IgD-negative memory B cell (primary cell): ENCODE measurements around the gene CKLF. TPM values are rescaled to one million over a fixed set of nuclear protein-coding genes. Genes with fewer than 3 reads are reported as not detected.

Experiments
- H3K27ac Mint-ChIP-seq, 3 donors: one replicate each; pipeline ENCODE4 v1.8.0; 2020 to 2022; ENCODE audit warnings: mild to moderate bottlenecking in 3 of 3, mixed read lengths in 3 of 3, moderate library complexity in 1 of 3
- H3K27me3 Mint-ChIP-seq: one replicate; pipeline ENCODE4 v1.8.0; 2021; ENCODE audit warnings: mixed read lengths
- H3K36me3 Mint-ChIP-seq: one replicate; pipeline ENCODE4 v1.8.0; 2020; ENCODE audit warnings: mild to moderate bottlenecking, mixed read lengths
- H3K4me1 Mint-ChIP-seq, 3 donors: one replicate each; pipeline ENCODE4 v1.8.0; 2020 to 2022; ENCODE audit warnings: mixed read lengths in 3 of 3, mild to moderate bottlenecking in 1 of 3
- H3K4me3 Mint-ChIP-seq, 4 donors: one replicate each; pipeline ENCODE4 v1.8.0; 2020 to 2022; ENCODE audit warnings: mild to moderate bottlenecking in 4 of 4, mixed read lengths in 4 of 4, moderate library complexity in 3 of 4
- H3K9me3 Mint-ChIP-seq, 3 donors: one replicate each; pipeline ENCODE4 v1.8.0; 2020 to 2021; ENCODE audit warnings: mixed read lengths in 3 of 3, mild to moderate bottlenecking in 1 of 3
- polyA plus RNA-seq: library from polyadenylated mRNA; unstranded; fragments of 300-500 nt; fragmentation: Illumina TruSeq; gene quantifications from one replicate; pipeline ENCODE4 v1.2.3, GENCODE V29; 2021

The CKLF gene
- polyA plus RNA-seq, 1 donor from 2014 or later: 50.8 TPM

DNA sequence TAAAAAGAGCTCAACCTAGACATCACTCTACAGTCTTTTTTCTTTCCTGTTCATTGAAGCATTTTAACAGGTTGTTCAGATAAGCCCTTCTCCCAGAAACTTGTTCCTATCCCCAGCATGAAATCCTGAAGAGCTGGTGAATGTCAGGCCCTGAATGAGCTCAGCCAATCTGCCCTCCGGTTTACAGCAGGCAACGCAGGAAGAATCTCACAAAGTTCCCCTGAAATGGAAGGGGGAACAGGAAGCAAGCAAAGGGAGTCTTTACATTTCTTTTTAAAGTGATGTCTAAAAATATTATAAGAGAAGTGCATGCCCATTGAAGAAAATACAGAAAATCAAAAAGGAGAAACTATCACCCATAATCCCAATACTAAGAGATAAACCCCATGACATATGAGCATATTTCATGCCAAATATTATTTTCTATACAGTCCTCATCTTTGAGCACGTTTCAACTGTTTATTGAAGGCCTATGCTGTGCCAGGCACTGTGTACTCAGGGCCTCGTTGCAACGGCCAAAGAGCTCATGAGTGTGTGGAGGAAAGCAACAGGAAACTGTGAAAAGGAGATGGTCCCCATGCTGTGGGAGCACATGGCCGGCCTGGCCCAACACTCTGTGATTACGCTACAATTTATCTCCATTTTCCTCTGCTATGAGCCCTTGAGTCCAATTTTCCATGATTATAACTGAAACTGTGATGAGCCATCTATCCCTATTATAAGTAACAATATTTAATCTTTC is 8.2 kb upstream of the CKLF start:
- H3K4me3 Mint-ChIP-seq: peak overlapping the region in 2 of 4 donors; percentile 1 to 72
- H3K36me3 Mint-ChIP-seq: no peaks in the 10 kb centered on the region
- no peak overlapping the region for H3K27ac Mint-ChIP-seq
- H3K4me1 Mint-ChIP-seq: peaks cover 47 to 70% (median 64%) of the 10 kb centered on the region in 3 donors
- H3K9me3 Mint-ChIP-seq: no peaks in the 10 kb centered on the region
- H3K27me3 Mint-ChIP-seq: no peaks in the 10 kb centered on the region

GRCh38 chr16:66547101-66547989 is 5.0 kb upstream of the CKLF start:
- Mint-ChIP-seq H3K27ac (peak overlapping the region in 2 of 3 donors; percentile 31 to 55), H3K36me3 (no peaks in the 10 kb centered on the region), H3K27me3 (no peaks in the 10 kb centered on the region), H3K4me1 (peaks cover 50 to 66% (median 64%) of the 10 kb centered on the region in 3 donors), H3K9me3 (no peaks in the 10 kb centered on the region), H3K4me3 (peak overlapping the region in 3 of 4 donors; percentile 41 to 75 (median 53))

DNA sequence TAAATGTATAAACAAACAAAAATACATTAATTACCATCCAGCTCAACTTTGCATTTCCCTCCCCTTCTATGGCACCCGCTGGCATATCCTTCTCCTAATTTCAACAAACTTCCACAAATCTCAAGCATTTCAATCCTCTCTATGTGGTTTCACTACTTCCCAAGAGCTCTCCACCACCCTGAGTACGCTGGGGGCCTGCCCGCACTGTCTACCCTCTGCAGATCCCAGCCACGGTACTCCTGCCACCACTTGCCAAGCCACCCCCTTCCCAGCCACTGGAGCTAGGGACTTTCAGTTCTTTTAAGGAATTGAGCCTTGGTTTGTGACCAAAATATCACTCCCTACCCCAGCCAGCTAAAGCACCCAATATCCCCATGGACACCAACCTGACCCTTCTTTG is 4.3 kb upstream of the CKLF start:
- Mint-ChIP-seq H3K36me3 (no peaks in the 10 kb centered on the region), H3K27me3 (no peaks in the 10 kb centered on the region), H3K4me1 (peaks cover 55 to 72% (median 67%) of the 10 kb centered on the region in 3 donors), H3K9me3 (no peaks in the 10 kb centered on the region), H3K27ac (peak overlapping the region in 2 of 3 donors; percentile 46 to 70), H3K4me3 (peak overlapping the region in 3 of 4 donors; percentile 15 to 53 (median 28))

DNA sequence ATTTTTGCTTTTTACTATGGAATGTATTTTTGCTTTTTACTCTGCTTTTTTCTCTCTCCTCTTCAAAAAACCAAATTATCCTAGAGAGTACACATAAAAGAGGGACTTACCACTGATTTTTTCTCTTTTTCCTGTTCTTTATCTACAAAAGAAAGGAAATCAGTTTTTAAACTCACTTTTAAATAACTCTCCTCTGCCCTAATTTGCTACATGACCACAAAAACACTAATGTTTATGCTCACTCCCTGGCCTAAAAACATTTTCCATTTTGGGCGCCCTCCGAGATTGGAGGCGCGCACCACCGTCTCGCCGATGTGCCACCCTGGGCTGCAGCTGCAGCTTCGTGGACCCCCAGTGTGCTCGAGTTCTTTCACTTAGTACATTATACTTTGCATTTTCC is 3.5 kb upstream of the CKLF start:
- Mint-ChIP-seq H3K27ac (peak overlapping the region; percentile 70 to 87 (median 75)), H3K27me3 (no peaks in the 10 kb centered on the region), H3K4me1 (peaks cover 54 to 75% (median 71%) of the 10 kb centered on the region in 3 donors), H3K4me3 (peak overlapping the region; percentile 23 to 80 (median 66)), H3K36me3 (no peaks in the 10 kb centered on the region), H3K9me3 (no peaks in the 10 kb centered on the region)

DNA sequence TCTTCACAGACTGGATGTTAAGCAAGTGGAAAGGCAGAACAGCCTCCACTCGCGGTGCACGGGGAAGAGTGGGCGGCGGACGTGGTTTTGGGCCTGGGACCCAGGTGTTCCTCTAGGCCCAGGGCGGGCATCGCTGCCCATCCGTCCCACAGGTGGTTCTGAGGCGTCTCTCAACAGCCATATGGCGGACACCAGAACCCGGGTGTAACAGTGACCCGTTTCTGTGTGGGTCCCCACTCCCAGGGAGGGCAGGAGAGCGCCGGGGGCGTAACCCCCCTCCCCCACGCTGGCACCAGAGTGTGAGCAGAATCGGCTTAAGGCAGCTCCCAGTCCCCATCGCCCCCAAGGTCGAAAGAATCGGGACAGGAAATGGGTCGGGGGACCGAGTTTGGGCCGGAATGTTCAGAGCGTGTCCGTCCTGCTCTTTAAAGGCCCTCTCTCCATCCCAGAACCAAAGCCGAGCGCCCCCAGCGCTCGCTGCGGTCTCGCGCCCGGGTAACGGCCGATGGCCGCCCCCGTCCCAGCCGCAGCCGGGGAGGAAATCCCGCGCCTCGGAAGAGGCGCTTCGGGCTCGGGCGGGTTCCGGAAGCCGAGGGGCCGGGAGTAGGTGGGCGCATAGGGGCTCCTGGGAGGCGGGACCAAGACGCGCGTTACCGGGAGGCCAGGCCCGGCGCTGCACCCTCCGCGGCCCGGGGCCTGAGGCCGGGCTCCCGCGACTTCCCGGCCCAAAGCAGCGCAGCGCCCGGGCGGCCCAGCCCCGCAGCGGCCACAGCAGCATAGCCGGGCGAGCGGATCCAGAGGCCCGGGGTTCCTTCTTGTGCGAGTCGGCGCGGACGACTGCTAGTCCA is 2.9 kb upstream of the CKLF start, which contains the start of gene TK2:
TSS of gene TK2 (minus strand) at position 839 of the 848 bp plus-strand sequence. CDS start at position 778, 61 bp downstream.
- Mint-ChIP-seq H3K4me1 (peaks cover 52 to 74% (median 70%) of the 10 kb centered on the region in 3 donors), H3K27me3 (no peaks in the 10 kb centered on the region), H3K36me3 (peaks cover 2% of the 10 kb centered on the region)

DNA sequence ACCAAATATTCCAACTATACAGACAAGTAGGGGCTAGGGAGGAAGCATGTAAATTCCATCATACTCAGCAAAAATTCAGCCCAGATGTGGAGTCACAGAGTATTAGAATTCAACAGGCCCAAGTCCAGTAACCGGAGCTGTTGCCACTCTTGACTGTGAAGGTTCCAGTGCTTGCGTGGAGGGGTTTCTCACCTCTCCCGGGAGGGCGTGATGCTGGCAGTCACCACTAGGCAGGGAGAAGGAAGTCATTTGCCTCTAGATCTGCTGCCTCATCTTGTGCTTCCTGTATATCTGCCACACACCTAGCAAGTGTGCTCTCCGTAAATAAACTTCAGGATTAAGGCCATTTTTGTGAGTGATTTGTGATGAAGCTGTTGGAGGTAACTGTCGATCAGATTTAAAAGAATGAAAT is 1.0 kb upstream of the CKLF start:
- peaks cover 50 to 79% (median 71%) of the 10 kb centered on the region in 3 donors for H3K4me1 Mint-ChIP-seq
- H3K27me3 Mint-ChIP-seq: no peaks in the 10 kb centered on the region
- H3K4me3 Mint-ChIP-seq: peak overlapping the region; percentile 89 to 99 (median 98)
- H3K27ac Mint-ChIP-seq: peak overlapping the region; percentile 93 to 99 (median 98)
- H3K9me3 Mint-ChIP-seq: no peaks in the 10 kb centered on the region
- H3K36me3 Mint-ChIP-seq: peaks cover 6% of the 10 kb centered on the region

More for the DNA sequence above, 2.9 kb upstream of the CKLF start, which contains the start of gene TK2:
- peak within 1 kb of the TSS; percentile 78 to 97 (median 90) for H3K4me3 Mint-ChIP-seq
- peak within 1 kb of the TSS; percentile 82 to 93 (median 87) for H3K27ac Mint-ChIP-seq
- H3K9me3 Mint-ChIP-seq: no peaks in the 10 kb centered on the region

DNA sequence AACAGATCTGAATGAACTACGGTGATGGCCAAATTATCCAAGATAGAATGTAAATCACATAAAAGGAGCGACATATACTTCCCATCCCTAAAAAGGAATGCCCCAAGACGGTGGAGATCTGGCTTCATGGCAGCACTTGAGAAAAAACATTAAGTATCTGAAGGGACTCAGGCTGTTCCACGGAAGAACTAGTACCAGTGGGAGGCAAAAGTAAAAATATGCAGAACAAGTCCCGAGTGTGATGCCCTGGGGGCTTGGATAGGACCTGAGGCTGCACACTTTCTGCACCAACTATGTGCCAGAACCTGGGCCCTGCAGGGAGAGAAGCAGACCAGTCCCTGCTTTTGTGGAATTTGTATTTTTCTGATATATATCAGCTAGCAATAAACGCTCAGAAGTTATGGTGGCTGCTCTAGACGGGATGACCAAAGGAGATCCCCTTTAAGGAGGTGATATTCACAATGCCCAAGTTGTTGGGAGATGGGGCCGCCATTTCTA is 539 bp upstream of the CKLF start:
- H3K4me3 Mint-ChIP-seq: peak overlapping the region; percentile 89 to 99 (median 98)
- no peaks in the 10 kb centered on the region for H3K27me3 Mint-ChIP-seq
- peaks cover 6% of the 10 kb centered on the region for H3K36me3 Mint-ChIP-seq
- peaks cover 50 to 75% (median 68%) of the 10 kb centered on the region in 3 donors for H3K4me1 Mint-ChIP-seq
- H3K9me3 Mint-ChIP-seq: no peaks in the 10 kb centered on the region
- peak overlapping the region; percentile 93 to 99 (median 98) for H3K27ac Mint-ChIP-seq

DNA sequence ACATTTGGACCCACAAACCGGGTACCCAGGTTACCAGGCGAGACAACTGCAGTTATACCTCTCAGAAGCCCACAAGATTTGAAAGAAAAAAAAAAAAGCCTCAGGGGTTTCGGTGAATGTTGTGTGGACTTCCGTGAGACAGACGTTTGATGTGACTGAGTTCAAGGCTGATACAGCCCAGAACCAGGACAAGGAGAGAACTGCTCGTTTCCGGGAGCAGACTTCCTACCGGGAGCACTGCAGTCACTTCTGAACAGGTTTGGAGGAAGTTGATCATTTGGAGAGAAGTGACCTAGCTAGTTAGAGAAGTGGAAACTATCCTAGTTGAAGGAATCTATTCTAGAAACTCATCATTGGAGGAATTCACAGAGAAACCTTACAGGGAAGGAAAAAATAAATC is 847 bp downstream of the CKLF start:
- Mint-ChIP-seq H3K27ac (peak overlapping the region; percentile 60 to 93 (median 84)), H3K27me3 (no peaks in the 10 kb centered on the region), H3K9me3 (no peaks in the 10 kb centered on the region), H3K36me3 (peaks cover 11% of the 10 kb centered on the region), H3K4me3 (peak overlapping the region; percentile 89 to 99 (median 98)), H3K4me1 (peaks cover 43 to 67% (median 54%) of the 10 kb centered on the region in 3 donors)

- H3K4me1 Mint-ChIP-seq: peaks cover 39 to 59% (median 46%) of the 10 kb centered on the region in 3 donors
- H3K9me3 Mint-ChIP-seq: no peaks in the 10 kb centered on the region
- H3K36me3 Mint-ChIP-seq: peaks cover 13% of the 10 kb centered on the region
- H3K27ac Mint-ChIP-seq: peak overlapping the region in 1 of 3 donors; percentile 40
- no peaks in the 10 kb centered on the region for H3K27me3 Mint-ChIP-seq
- H3K4me3 Mint-ChIP-seq: peak overlapping the region in 3 of 4 donors; percentile 5 to 98 (median 89)
Observed at GRCh38 chr16:66554021-66554420, 1.6 kb downstream of the CKLF start.

GRCh38 chr16:66554495-66554894 is 2.1 kb downstream of the CKLF start:
- Mint-ChIP-seq H3K27ac (peak overlapping the region in 2 of 3 donors; percentile 40 to 86), H3K4me3 (peak overlapping the region in 3 of 4 donors; percentile 5 to 89 (median 78)), H3K36me3 (peaks cover 13% of the 10 kb centered on the region), H3K9me3 (no peaks in the 10 kb centered on the region), H3K4me1 (peaks cover 36 to 57% (median 43%) of the 10 kb centered on the region in 3 donors), H3K27me3 (no peaks in the 10 kb centered on the region)

GRCh38 chr16:66560107-66560506 is 7.7 kb downstream of the CKLF start:
- Mint-ChIP-seq H3K36me3 (peaks cover 9% of the 10 kb centered on the region), H3K27ac (no peak overlapping the region), H3K4me3 (no peak overlapping the region), H3K27me3 (no peaks in the 10 kb centered on the region), H3K4me1 (peaks cover 17 to 34% (median 23%) of the 10 kb centered on the region in 3 donors), H3K9me3 (no peaks in the 10 kb centered on the region)

GRCh38 chr16:66561381-66562080 is 9.2 kb downstream of the CKLF start:
- Mint-ChIP-seq H3K27ac (peak overlapping the region in 2 of 3 donors; percentile 5 to 17), H3K27me3 (no peaks in the 10 kb centered on the region), H3K4me3 (peak overlapping the region in 1 of 4 donors; percentile 24), H3K9me3 (no peaks in the 10 kb centered on the region), H3K36me3 (peaks cover 8% of the 10 kb centered on the region), H3K4me1 (peaks cover 9 to 21% (median 15%) of the 10 kb centered on the region in 3 donors)

GRCh38 chr16:66562409-66562808 is 10.0 kb downstream of the CKLF start:
- H3K36me3 Mint-ChIP-seq: peaks cover 8% of the 10 kb centered on the region
- H3K4me3 Mint-ChIP-seq: no peak overlapping the region
- peaks cover 0 to 1% (median 0%) of the 10 kb centered on the region in 3 donors for H3K9me3 Mint-ChIP-seq
- H3K4me1 Mint-ChIP-seq: peaks cover 9 to 21% (median 15%) of the 10 kb centered on the region in 3 donors
- H3K27ac Mint-ChIP-seq: no peak overlapping the region
- no peaks in the 10 kb centered on the region for H3K27me3 Mint-ChIP-seq
